Activated CD8-positive, alpha-beta memory T cell treated with anti-CD3 and anti-CD28 coated beads for 36 hours (primary cell): ENCODE data around the gene RAD52. TPM values are rescaled to one million over a fixed set of nuclear protein-coding genes. Genes with fewer than 3 reads are reported as not detected.
"Not testable (repeated sequence)": the region's sequence is repeated elsewhere in the genome, so short reads cannot be mapped to it uniquely, and the experiment has no call there.

Experiments used
- CTCF ChIA-PET: fragments of 350-600 bp; sonication (Branson Sonifier 250); formaldehyde crosslinking; loops from one replicate; lab custom pipeline; 2021; ENCODE audit warnings: antibody characterized with exemption; lab: Charles Lee
- POLR2A ChIA-PET: fragments of 350-600 bp; sonication (Branson Sonifier 250); formaldehyde crosslinking; loops from one replicate; lab custom pipeline; 2021; ENCODE audit warnings: antibody characterized with exemption; lab: Charles Lee
- total RNA-seq, 2 experiments: library from RNA; stranded (reverse); gene quantifications; one replicate each; pipeline ENCODE4 v1.2.3, GENCODE V29; 2021

Gene RAD52
- total RNA-seq, 2 experiments from 2014 or later = 12.8 to 14.6 TPM

DNA sequence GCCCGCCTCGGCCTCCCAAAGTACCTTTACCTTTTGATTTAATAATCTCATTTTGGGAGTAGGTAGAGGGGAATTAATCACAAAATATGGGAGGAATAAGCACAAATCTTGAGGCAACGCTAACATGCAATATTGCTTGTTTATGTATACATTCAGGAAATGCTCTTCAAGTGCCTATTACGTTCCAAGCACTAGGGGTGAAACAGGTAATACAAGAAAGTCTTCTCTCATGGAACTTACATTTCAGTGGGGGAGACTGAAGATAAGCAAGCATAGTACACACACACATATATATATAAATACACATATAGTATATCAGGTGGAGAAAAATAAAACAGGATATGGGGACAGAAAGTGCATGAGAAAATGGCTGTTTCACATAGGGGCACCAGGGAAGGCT is 22.5 kb upstream of the RAD52 start:
- POLR2A ChIA-PET = no interaction called here
- CTCF ChIA-PET = interaction anchor here (0.7 kb wide), 1 partner anchor 30 kb away, joined by 4 read pairs; no protein-coding TSS in a partner anchor

- POLR2A ChIA-PET = no interaction called here
- CTCF ChIA-PET = interaction anchor here (0.6 kb wide), 1 partner anchor 146 kb away, joined by 3 read pairs; no protein-coding TSS in a partner anchor
These were observed 20.3 kb upstream of the RAD52 start for GRCh38 chr12:969821-970220.

DNA sequence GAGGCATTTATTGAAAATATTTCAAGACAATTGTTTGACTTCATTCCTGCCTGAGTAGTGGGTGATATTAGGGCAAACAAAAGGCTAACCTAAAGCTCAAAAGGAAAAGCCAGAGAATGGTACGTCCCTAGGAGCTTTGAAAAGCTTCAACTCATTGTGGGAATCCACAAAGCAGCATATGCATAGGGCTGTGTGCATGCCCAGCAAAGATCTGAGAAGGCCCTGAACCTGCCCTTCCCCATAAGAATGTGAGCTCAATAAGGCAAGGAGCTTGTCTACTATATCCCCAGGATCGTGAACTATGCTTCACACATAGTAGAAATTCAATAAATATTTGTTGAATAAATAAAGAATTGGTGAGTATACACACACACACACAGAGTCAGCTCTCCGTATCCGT is 19.1 kb upstream of the RAD52 start:
- POLR2A ChIA-PET = no interaction called here
- CTCF ChIA-PET = no interaction called here

DNA sequence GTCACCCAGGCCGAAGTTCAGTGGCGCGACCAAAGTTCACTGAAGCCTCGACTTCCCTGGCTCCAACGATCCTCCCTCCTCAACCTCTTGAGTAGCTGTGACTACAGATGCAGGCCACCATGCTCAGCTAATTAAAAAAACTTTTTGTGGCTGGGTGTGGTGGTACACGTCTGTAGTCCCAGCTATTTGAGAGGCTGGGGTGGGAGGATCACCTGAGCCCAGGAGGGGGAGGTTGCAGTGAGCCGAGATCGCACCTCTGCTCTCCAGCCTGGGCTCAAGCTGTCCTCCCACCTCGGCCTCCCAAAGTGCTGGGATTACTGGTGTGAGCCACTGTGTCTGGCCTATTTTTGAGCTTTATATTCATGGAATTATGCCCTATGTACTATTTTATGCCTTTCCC is 18.1 kb upstream of the RAD52 start:
- ChIA-PET POLR2A (no interaction called here), CTCF (no interaction called here)

GRCh38 chr12:966724-967123 is 17.2 kb upstream of the RAD52 start:
- POLR2A ChIA-PET = no interaction called here

DNA sequence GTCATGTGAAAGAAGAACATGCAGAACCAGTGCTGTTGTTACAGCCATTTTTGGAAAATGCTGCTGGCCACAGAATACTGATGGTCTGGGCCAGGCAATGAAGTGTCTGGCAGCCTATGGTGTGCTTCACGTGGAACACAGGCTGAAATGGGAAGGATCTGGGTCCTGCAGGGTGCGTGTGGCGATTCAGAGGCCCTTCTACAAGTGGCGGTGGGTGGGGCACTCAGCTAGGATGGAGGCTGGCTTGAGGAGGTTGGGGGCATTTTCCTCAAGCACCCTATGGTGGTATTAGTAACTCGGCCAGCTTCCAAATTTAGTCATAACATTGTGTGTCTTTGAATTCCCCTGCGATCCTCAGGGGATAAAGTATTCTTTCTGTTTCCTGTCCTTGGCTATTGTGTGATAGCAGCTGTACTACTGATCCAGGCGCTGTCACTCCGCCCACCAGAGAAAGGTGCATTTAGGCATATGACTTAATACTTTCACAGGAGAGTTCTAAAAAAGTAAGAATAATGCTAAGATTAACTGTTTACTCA is 9.2 kb upstream of the RAD52 start:
- ChIA-PET CTCF (no interaction called here), POLR2A (no interaction called here)

More at GRCh38 chr12:966724-967123, 17.2 kb upstream of the RAD52 start:
- CTCF ChIA-PET = no interaction called here

- ChIA-PET CTCF (no interaction called here), POLR2A (interaction anchor here (0.7 kb wide), 1 partner anchor 113 kb away, joined by 5 read pairs; no protein-coding TSS in a partner anchor)
These were observed 6.4 kb upstream of the RAD52 start for GRCh38 chr12:955939-956338.

DNA sequence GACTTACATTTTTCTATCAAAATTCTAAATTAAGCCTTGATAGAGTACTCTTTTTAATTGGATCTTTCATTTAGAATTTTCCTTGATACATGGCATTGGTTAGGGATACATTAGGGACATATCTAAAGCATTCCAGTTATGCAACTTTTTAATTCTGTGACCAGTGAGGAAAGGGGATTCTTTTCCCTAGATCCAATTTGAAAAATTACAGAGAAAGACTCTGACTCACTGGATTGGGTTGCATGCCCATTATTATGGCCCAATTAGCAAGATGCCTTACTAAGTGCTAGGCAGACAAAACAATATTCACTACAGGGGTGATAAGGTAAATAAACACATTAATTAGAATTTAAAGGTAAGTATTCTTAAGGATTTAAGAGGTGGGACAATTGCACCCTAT is 5.2 kb upstream of the RAD52 start:
- POLR2A ChIA-PET = no interaction called here
- CTCF ChIA-PET = no interaction called here

DNA sequence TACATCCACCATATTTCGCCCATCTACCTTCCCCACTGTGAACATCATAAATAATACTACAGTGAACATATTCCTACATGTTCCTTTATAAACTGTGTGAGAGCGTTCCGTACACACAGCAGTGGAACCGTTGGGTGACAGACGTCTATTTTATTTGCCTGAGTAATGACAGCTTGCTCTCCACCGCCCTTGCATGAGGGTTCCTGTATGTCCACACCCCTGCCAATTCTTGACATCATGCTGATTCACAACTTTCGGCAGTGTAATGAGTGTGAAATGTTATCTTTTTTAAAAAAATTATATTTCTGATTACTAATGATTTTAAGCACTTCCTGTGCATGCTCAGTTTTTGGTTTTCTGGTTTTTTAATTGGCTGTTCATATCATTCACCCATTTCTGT is 4.3 kb upstream of the RAD52 start:
- CTCF ChIA-PET = interaction anchor here (1.3 kb wide), 1 partner anchor 139 kb away, joined by 4 read pairs; no protein-coding TSS in a partner anchor
- POLR2A ChIA-PET = no interaction called here

DNA sequence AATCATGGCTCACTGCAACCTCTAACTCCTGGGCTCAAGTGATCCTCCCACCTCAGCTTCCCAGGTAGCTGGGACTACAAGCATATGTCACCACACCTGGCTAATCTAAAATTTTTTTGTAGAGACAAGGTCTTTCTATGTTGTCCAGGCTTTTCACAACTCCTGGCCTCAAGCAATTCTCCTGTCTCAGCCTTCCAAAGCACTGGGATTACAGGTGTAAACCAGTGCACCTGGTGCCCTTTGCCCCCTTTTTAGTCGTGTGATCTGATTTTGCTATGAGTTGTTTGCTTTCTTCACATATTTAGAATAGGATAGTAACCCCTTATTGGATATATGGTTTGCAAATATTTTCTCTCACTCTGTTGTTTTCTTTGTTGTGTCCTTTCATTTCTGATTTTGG is 1.7 kb upstream of the RAD52 start:
- CTCF ChIA-PET = interaction anchor here (1.1 kb wide), 1 partner anchor 127 kb away, joined by 3 read pairs; no protein-coding TSS in a partner anchor
- POLR2A ChIA-PET = no interaction called here

- POLR2A ChIA-PET = no interaction called here
- CTCF ChIA-PET = interaction anchor here (1.6 kb wide), 1 partner anchor 54 kb away, joined by 3 read pairs; no protein-coding TSS in a partner anchor
These were observed 1.3 kb downstream of the RAD52 start for GRCh38 chr12:948238-948637.

DNA sequence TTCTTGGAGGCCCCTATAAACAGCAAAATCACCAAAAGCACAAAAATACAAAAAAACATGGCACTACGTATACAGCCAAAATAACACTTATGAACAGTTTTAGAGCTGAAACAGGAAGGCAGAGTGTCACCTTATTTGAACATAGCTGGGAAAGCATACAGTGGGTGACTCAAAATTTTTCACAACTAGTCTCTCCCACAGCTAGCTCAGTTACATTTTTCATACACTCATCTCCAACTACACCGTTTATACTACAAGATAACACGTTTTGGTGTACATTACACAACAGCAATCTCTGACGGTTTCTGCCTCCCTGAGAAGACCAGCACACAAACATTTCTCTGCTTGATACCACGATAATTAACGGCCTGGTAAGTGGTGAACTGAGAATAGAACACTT is 2.9 kb downstream of the RAD52 start:
- ChIA-PET POLR2A (interaction anchor here (0.5 kb wide), 1 partner anchor 195 kb away, joined by 3 read pairs; no protein-coding TSS in a partner anchor), CTCF (no interaction called here)

DNA sequence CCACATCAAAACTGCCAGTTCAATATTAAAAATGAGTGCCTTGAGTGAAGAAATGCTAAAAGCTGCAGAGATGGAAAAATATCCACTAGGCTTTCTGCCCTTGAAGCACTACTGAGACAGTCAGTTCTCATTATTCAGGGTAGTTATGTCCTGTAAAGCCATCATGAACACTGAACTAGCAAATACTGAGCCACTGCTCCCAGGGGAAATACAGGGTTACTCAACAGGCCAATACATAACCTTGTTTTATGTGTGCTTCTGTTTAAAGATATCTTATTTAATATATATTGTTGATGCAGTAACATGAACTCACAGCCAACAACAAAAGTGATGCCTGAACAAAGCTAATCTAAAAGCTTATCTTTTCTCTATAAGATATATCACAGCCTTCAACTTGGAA is 3.3 kb downstream of the RAD52 start:
- CTCF ChIA-PET = no interaction called here
- POLR2A ChIA-PET = no interaction called here

GRCh38 chr12:944211-944610 is 5.3 kb downstream of the RAD52 start:
- ChIA-PET POLR2A (no interaction called here), CTCF (no interaction called here)

GRCh38 chr12:943051-943450 is 6.4 kb downstream of the RAD52 start:
- ChIA-PET CTCF (no interaction called here), POLR2A (no interaction called here)

DNA sequence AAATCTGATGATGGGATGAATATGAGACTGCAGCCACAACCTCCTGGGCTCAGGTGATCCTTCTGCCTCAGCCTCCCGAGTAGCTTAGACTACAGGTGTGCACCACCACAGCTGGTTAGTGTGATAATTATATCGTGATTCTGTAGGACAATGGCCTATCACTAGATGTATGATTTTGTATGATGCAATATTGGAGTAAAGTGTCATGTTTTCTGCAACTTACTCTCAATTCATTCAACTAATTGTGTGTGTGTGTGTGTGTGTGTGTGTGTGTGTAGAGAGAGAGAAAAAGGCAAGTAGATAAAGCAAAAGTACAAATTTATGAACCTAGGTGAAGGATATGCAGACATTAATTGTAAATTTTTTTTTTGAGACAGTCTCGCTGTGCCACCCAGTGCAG is 10.7 kb downstream of the RAD52 start:
- ChIA-PET POLR2A (no interaction called here), CTCF (no interaction called here)

- CTCF ChIA-PET = interaction anchor here (0.9 kb wide), 1 partner anchor 13 kb away, joined by 3 read pairs; the partner anchor contains the start of gene RAD52
- POLR2A ChIA-PET = no interaction called here
These were observed 12.8 kb downstream of the RAD52 start for GRCh38 chr12:936377-937345.

- POLR2A ChIA-PET, CTCF ChIA-PET: not testable (repeated sequence)
These were observed 13.6 kb downstream of the RAD52 start for GRCh38 chr12:935891-936290.

GRCh38 chr12:931591-931990 is 17.9 kb downstream of the RAD52 start:
- ChIA-PET CTCF (no interaction called here), POLR2A (no interaction called here)

- ChIA-PET POLR2A (no interaction called here), CTCF (no interaction called here)
These were observed 18.4 kb downstream of the RAD52 start for GRCh38 chr12:931060-931459.
